Stimulated activated CD4-positive, alpha-beta T cell treated with anti-CD3 and anti-CD28 coated beads, TNF-alpha, amount 100 ng/mL, for 1 hour (primary cell): Measurements from ENCODE around the gene CHRNA1.

Experiments used
- DNase-seq, 3 donors: peaks; one replicate each; pipeline ENCODE4 v3.0.0-alpha.2; 2020; ENCODE audit warnings: low read depth in 3 of 3, low spot score in 1 of 3

Gene CHRNA1

DNA sequence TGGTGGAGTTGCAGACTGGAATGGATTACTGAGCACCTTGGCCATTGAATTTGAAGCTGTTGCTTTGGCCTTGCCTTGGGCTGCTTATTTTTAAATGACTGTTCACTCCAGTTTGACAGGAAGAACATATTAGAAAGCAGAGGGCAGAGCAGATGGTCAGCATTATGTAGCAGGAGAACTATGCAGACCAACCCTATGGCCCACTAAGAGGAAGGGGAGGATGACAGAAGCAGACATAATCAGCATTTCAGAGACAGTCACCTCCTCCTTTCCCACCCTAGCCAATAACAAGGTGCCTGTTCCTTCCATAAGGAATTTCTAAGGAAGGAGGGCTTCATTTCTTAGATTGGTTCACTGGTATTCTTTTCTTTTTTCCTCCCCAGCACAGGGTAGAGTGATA, 2.4 kb downstream of the CHRNA1 start:
- no peak for DNase-seq

DNA sequence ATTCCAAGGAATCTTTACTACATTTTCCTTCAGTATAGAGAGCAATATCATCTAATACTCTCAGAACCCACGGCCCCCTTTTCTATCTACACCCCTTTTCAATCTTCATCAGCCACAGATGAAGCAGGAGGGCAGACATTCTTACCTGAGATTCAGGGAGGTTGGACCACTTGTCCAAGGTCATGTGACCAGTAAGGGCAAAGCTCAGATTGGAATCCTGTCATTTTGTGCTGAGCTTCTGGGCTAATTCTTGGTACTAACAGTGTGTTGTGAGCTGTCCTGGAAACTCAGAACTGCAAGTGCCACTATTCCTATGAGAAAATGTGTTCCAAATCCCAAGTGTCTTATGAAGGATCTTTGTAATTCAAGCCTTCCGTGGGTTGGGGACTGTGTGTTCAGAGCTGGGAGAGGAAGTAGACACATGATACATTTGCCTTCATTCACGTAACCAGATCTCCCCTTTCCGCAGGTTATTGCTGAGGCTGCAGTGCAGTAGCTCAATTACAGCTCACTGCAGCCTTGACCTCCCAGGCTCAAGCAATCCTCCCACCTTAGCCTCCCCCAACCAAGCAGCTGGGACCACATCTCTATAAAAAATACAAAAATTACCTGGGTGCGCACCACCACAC, 3.3 kb downstream of the CHRNA1 start:
- no peak for DNase-seq

DNA sequence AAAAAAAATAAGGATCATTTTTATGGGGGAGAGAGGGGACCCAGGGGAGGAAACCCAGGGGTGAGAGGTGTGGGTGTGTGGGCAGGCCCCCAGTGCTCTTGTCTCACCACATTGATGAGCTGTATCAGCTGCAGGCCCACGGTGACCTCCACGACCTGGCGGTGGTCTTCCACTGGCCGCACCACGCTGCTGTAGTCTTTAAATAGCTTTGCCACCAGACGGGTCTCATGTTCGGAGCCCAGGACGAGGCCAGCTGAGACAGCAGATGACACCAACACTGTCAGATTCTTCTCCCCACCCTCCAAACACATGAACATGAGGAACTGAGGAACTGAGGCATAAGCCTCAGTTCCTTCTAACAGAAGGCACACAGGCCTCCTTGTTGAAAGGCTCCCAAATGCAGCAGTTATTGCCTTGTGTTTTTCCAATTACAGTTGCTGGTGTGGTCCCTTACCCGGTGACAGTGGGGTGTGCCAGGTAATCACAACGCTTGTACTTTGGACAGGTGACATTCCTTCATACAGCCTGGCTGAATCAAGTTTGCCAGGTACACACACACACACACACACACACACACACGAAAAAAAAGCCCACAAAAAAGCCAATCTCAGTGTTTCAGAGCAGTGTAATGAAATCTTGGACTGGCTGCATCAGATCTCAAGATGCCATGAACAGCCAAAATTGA, 4.7 kb downstream of the CHRNA1 start:
- DNase-seq, result no peak

DNA sequence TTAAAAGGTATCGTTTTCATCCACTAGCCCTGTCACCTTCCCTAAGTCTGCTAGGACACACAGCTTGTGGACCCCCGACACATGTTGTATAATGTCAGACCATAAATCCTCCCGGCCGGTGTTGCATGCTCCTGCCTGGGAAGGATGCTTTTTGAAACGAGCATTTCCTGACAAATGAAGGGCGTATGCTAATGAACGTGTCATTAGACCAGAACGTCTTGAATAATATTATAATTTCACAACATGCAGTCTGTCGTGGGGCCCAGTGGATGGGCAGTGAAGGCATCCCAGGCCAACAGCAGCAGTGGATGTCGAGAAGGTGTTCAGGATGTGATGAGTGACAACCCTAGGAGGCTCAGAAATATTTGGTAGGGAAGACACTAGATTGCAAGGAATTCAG, 7.5 kb downstream of the CHRNA1 start:
- DNase-seq, result no peak

DNA sequence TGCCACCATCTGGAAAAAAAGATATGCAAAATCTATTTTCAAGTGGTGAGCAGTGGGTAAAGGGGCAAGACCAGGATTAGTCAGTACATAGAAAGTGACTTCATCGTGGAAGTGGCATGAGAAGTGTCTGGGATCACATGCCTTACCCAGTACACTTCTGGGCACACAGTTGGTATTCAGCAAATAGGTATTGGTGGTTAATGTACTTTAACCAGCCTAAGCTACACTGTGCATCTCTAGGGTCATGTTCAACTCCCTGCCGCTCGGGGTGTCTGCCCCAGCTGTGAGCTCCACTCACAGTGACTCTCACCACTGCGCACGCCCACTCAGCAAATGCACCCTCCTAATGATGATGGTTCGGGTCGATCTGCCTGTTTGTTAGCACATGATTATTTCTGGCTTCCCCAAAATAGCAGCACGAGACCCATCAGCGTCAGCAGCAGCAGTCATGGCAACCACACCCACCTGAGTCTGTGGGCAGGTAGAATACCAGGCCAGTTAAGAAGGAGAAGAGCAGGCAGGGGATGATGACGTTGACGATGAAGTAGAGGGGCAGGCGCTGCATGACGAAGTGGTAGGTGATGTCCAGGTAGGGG, 11.1 kb downstream of the CHRNA1 start:
- DNase-seq, result no peak

DNA sequence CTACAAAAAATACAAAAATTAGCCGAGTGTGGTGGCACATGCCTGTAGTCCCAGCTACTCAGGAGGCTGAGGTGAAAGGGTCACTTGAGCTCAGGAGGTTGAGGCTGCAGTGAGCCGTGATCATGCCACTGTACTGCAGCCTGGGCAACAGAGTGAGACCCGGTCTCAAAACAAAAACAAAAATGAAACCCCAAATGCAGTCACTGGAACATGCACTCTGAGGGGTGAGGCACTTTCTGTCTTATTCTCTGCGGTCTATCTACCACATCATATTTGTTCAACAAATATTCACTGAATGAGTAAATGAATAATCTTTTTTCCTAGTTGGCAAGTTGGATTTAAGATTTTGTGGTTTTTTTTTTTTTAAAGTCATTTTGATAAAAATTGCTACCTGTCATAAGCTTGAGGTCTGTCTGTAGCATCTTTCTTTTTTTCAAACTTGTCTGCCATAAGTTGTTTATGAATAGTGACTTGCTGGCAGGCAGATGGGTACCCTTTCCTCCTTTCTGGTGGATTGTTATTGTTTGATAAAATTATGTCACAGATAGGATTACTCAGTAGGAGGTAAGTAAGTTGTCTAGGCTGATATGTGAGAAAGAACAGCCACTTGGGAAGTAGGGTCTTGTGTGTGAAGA, 11.8 kb downstream of the CHRNA1 start:
- no peak for DNase-seq

DNA sequence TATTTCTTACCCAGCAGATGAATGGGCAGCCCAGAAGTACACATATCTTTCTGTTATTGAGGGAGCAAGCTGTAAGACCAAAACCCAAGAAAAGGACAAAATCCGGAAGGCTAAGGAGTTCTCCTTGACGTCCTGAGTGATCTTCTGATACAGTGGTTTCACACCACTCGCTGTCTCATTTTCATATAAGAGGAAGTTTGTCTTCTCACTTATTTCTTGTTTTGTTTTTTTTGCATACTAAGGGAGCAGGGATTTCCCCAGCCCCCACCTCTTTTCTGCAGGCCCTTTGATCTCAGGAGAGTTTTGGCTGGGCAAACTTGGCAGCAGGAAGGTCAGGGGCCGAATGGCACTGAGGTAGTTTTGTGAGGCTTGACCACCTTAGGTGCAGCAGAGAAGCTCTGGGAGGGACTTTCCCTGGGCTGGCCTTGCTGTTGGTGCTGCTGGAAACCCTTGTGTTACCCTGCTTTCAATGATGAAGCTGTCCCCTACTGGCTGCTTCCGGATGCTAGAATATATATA, 13.3 kb downstream of the CHRNA1 start:
- peak in 1 of 3 donors; percentile 13 for DNase-seq

DNA sequence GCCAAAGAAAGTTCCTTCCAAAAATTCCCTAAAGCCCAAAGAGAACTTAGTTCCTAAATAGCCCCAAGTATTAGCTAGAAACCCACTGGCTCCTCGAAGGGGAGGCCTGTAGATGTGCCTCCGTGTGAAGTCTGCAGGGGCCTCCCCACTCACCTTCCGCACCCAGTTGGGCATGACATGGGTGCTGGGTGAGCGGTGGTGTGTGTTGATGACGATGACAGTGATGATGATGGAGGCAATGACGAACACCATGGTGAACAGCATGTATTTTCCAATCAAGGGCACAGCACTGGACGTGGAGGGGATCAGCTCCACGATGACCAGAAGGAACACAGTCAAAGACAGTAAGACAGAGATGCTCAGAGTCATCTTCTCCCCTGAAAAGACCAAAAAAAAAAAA, 14.5 kb downstream of the CHRNA1 start:
- no peak for DNase-seq

DNA sequence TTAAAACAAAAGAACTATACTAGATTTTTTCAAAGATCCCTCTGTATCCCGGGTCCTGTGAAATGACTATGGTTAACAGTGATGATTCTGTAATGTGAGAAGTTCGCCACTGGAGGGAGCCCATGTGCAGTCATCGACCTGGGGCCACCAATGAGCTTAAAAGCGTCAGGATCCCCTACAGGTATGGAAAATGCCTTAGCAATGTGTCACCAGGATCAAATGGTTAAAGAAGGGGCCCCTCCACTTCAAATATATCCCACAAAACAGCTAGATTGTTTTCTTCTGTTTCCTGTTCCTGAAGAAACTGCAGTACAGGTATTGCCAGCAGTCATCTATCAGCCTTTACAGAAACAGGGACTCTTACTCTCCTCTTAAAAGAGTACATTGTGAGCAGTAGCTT, 15.3 kb downstream of the CHRNA1 start:
- peak; percentile 38 to 53 (median 49) for DNase-seq

DNA sequence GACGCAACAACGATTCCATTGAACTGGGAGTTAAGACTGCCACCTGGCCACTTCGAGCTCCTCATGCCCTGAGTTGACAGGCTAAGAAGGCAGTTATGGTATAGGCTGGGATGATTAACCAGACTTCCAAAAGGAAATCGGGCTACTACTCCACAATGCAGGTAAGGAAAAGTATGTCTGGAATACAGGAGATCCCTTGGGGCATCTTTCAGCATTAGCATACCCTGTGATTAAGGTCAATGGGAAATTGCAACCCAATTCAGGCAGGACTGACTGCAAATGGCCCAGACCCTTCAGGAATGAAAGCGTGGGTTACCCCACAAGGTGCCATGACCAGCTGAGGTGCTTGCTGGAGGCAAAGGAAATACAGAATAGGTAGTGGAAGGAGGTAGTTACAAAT, 19.1 kb downstream of the CHRNA1 start:
- no peak for DNase-seq

DNA sequence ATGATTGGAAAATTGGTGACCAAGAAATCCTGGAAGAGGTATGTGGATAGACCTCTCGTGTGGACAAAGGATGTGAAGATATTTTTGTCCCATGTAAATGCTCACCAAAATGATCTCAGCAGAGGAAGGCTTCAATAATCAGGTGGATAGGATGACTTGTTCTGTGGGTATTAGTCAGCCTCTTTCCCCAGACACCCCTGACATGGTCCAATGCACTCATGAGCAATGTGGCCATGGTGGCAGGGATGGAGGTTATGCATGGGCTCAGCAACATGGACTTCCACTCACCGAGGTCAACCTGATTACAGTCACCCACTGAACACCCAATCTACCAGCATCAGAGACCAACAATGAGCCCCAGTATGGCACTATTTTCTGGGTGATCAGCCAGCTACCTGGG, 20.2 kb downstream of the CHRNA1 start:
- no peak for DNase-seq

DNA sequence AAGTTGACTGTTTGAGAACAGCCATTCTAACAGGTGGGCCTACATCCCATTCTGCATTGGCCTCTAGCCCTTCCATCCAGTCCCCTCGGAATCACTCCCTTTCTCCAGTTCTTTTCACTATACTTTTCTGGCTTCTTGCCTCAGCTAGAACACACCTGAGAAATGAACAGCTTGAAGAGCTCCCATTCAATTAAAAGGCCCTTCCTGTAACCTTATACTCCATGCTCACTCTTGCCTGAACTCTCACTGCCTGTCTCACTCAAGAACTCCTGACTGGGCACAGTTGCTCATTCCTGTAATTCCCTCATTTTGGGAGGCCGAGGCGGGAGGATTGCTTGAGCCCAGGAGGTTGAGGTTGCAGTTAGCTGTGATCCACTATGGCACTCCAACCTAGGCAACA, 23.6 kb downstream of the CHRNA1 start:
- DNase-seq, result no peak

DNA sequence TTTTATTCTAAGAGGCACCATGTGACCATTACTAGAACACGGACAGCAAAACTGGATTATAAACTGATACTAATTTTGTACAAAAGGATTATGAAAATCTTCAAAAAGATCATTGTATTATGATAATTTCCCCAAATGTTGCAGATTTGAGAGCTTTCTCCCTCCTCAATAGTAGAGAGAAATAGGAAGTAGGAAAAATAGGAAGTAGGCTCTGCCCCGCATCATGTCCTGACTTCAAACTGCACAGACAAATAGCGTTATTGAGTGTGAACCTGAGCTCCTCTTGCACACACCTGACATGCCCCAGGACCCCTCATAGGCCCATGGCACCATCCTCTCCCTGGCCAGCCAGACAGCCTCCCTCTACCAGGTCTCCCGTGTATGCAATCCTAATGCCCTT, 25.4 kb downstream of the CHRNA1 start:
- no peak for DNase-seq

DNA sequence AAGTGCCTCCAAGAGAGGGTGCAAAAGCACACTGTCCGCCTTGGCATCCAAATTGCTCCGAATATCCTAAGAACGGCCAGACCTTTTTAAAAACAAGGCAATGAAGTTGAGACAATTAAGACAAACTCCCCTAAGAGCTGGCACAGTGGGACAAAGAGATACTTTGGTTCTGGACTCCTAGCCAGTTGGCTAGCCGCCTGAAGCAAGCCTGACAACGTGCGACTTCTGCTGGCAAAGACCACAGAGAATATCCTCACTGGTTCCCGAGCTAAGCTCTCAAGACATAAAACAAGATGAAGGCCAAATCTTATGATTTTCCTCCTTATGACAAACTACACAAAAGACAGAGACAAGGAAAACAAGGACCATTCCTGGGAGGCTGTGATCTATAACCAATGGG, 32.7 kb downstream of the CHRNA1 start:
- no peak for DNase-seq

DNA sequence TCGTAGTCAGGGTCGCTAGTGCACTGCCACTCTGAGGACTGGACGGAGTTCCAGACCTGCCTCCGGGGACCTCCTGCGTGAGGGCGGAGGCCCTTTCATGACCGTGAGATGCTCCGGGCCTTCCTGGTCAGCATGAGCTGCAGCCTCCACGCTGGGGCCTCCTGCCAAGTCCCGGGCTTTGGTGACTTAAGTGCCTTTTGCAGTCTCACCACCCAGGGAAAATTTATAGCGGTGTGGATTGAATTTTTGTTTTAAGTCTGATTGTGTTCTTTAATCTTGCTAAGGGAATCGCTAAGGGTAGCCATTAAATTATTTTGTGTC, 33.6 kb downstream of the CHRNA1 start:
- no peak for DNase-seq

DNA sequence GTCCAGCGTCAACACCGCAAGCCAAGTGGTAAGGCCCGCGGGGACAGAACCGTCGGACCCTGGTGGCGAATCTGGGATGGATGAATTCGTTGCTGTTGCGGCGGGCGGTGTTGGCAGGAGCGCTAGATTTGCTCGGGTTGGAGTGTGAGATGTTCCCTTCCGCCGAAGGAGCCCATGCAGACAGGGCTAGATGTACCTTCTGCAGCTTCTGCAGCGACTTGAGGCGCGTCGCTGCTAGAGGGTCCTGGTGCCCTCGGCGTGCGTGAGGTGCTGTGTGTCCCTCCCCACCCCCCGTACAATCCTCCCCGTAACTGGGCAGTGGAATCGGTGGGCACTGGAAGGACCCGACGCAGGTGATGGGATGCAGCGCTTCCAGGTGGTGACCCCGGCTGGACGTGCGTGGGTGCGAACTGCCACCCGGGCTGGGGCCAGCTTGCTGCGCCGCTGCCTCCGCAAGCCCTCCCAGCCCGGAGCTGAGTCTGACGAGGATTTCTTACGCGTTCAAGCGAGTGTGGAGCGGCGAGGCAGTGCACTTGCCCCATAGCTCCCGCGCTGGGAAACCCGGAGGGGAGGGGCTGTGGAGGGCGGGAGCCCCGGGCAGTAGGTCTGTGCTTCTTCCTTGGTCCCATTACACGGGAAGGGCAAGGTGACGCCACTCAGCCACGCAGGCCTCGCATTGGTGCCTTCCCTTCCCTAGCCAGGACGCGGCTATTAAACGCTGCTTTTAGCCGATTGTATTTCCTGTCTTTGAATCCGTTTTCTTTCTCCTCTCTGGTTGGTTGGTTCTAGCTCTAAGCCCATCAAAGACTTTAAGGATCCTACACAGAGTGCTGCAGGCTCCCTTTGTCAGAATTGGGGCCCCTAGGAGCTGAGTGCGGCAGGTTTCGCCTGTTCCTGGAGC, 34.2 kb downstream of the CHRNA1 start:
- DNase-seq, result peak in 1 of 3 donors; percentile 23

DNA sequence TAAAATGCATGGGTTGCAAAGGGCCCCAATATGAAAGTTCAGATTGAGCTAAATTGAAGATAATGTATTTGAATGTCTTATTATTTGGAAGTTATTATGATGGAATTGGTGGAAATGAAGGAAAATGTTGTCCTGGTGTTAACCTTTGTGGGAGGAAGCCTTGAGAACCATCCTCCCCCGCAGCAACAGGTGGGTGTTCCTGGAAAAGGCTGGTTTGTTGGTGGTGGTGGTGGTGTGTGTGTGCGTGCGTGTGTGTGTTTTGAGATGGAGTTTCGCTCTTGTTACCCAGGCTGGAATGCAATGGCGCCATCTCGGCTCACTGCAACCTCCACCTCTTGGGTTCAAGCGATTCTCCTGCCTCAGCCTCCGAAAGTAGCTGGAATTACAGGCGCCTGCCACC, 36.2 kb downstream of the CHRNA1 start:
- no peak for DNase-seq

DNA sequence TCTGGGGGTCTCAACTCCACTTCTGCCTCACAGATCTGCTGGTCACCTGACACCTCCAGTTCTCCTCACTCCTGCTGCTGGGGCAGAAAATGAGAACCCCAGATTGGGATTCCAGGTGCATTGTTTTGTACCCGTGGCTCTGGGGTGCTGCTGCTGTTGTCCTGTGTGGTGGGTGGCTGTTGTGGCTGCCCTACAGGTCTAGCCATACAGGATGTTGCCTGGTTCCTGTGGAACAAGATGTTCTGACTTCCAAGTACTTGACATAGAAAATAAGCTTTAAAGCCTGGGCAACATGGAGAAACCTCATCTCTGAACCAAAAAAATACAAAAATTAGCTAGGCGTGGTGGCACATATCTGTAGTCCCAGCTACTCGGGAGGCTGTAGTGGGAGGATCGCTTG, 38.1 kb downstream of the CHRNA1 start:
- no peak for DNase-seq

DNA sequence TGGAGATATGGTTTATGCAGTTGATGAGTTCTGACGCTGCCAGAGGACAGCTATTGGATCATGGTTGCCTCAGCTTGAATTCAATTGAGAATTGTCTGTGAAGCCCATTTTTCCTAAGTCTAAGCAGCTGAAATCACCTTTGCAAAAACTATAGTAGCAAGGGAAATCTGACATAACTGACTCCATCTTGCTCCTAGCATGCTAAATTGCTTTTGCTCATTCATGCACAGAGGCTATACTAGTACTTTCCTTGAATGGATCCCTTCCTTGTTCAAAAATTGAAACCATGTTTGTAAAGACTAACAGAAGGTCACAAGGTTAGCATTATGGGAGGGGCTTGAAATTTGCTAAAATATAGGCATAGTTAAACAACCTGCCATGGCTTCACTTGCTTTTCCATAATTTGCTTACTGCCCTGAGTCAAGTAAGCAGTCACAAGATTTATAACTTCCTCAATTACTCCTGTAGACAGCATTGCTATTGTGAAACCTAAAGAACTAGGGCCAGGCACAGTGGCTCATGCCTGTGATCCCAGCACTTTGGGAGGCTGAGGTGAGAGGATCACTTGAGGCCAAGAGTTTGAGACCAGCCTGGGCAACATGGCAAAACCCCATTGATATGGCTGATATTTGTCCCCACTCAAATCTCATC, 41.2 kb downstream of the CHRNA1 start:
- DNase-seq, result no peak

DNA sequence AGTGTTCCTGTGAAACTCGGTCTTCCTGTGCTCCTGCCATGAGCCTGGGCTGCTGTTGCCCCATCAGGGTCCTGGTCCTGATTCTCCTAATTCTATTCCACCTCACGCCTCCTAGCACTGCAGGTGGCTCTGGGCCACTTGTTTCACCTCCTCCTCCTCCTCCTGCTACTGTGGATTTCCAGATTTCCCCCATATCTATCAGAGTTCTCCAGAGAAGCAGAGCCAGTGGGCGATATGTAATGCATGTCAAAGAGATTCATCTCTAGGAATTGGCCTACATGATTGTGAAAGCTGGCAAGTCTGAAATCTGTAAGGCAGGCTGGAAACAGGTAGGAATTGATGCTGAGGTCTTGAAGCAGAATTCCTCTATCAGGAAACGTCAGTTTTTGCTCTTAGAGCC, 45.3 kb downstream of the CHRNA1 start:
- DNase-seq, result no peak

DNA sequence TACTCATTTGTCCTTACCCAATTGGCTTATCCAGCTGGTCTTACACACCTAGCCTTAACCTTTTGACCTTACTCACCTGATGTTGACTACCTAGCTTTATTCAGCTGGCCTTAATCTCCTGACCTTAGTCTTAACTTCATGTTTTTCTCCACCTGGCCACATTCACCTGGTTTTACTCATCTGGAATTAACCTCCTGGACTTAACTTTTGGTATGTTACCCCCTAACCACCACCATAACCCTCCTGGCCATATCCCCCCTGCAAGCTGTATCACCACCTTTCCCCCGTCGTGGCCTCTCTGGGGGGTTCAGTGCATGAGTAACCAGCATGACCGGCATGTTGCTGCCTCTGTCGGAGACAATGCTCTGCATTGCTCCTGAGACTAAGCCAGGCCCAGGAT, 45.7 kb downstream of the CHRNA1 start:
- DNase-seq, result no peak
